Measurements from ENCODE around the gene MORN2. TPM values are rescaled to one million over a fixed set of nuclear protein-coding genes. Genes with fewer than 3 reads are reported as not detected.

The MORN2 gene
- total RNA-seq, 4 donors from 2014 or later = 39.0 to 54.6 (median 47.3) TPM

GRCh38 chr2:38912619-38913018 is 36.8 kb downstream of the MORN2 start:
- Histone ChIP-seq H3K4me1 (no peaks in the 10 kb centered on the region), H3K9me3 (no peaks in the 10 kb centered on the region), H3K27ac (no peak overlapping the region), H3K4me3 (replicated peaks in 1 of 3) (no peak overlapping the region), H3K27me3 (no peaks in the 10 kb centered on the region), H3K36me3 (no peaks in the 10 kb centered on the region)
- TF ChIP-seq CTCF (IDR thresholded peaks at IDR 0.05) (no peak), POLR2A (IDR thresholded peaks at IDR 0.05) (no peak)
- 73 to 80% methylated on average over 1 of the region's 1 CpG for WGBS, 2 donors
- intact Hi-C loops (cut with DNase I) = no loop called here
- DNase-seq = no peak

GRCh38 chr2:38922389-38922788 is 46.6 kb downstream of the MORN2 start:
- H3K4me3 ChIP-seq (replicated peaks in 1 of 3) = no peak overlapping the region
- TF ChIP-seq CTCF (IDR thresholded peaks at IDR 0.05) (no peak), POLR2A (IDR thresholded peaks at IDR 0.05) (no peak)
- no peak for DNase-seq
- H3K27ac ChIP-seq = no peak overlapping the region
- H3K4me1 ChIP-seq = no peaks in the 10 kb centered on the region
- WGBS, 2 donors = 93 to 94% methylated on average over 4 of the region's 4 CpGs
- no peaks in the 10 kb centered on the region for H3K27me3 ChIP-seq
- no peaks in the 10 kb centered on the region for H3K9me3 ChIP-seq
- intact Hi-C loops (cut with DNase I) = no loop called here
- H3K36me3 ChIP-seq = no peaks in the 10 kb centered on the region

GRCh38 chr2:38922902-38923301 is 47.1 kb downstream of the MORN2 start:
- Histone ChIP-seq H3K4me1 (no peaks in the 10 kb centered on the region), H3K27ac (no peak overlapping the region), H3K9me3 (no peaks in the 10 kb centered on the region), H3K36me3 (no peaks in the 10 kb centered on the region), H3K27me3 (no peaks in the 10 kb centered on the region), H3K4me3 (replicated peaks in 1 of 3) (no peak overlapping the region)
- 90 to 94% methylated on average over 2 of the region's 2 CpGs for WGBS, 2 donors
- intact Hi-C loops (cut with DNase I) = no loop called here
- no peak for DNase-seq
- TF ChIP-seq CTCF (IDR thresholded peaks at IDR 0.05) = no peak
- TF ChIP-seq POLR2A (IDR thresholded peaks at IDR 0.05) = no peak

GRCh38 chr2:38925982-38926381 is 50.2 kb downstream of the MORN2 start:
- WGBS, 2 donors = 66 to 67% methylated on average over 9 of the region's 9 CpGs
- Histone ChIP-seq H3K27ac (no peak overlapping the region), H3K9me3 (no peaks in the 10 kb centered on the region), H3K4me3 (replicated peaks in 1 of 3) (no peak overlapping the region), H3K36me3 (no peaks in the 10 kb centered on the region), H3K27me3 (no peaks in the 10 kb centered on the region), H3K4me1 (no peaks in the 10 kb centered on the region)
- intact Hi-C loops (cut with DNase I) = no loop called here
- no peak for DNase-seq
- no peak for TF ChIP-seq CTCF (IDR thresholded peaks at IDR 0.05)
- TF ChIP-seq POLR2A (IDR thresholded peaks at IDR 0.05) = no peak

- WGBS, 2 donors = 85 to 93% methylated on average over 2 of the region's 2 CpGs
- Histone ChIP-seq H3K27ac (no peak overlapping the region), H3K27me3 (no peaks in the 10 kb centered on the region), H3K36me3 (no peaks in the 10 kb centered on the region), H3K4me1 (no peaks in the 10 kb centered on the region), H3K4me3 (replicated peaks in 1 of 3) (no peak overlapping the region), H3K9me3 (no peaks in the 10 kb centered on the region)
- intact Hi-C loops (cut with DNase I) = no loop called here
- TF ChIP-seq POLR2A (IDR thresholded peaks at IDR 0.05) (no peak), CTCF (IDR thresholded peaks at IDR 0.05) (no peak)
- no peak for DNase-seq
Measured at GRCh38 chr2:38930600-38930999, 54.8 kb downstream of the MORN2 start.

Small RNA genes within 50 kb of the gene (small RNA-seq; reads per million reads assigned to genes)
- gene RNU6-851P = not detected

Other genes with a start within 250 kb of the MORN2 start
- gene GALM, start 209.9 kb upstream of the MORN2 start, total RNA-seq = 10 to 100 TPM; 13.1 to 32.9 (median 25.8) TPM
- gene SRSF7, start 124.6 kb upstream of the MORN2 start, total RNA-seq = 100 to 1,000 TPM in 3 of 4 donors, 10 to 100 TPM in 1; 80.8 to 121 (median 117) TPM
- gene GEMIN6, start 97.8 kb upstream of the MORN2 start, total RNA-seq = 10 to 100 TPM in 1 of 4 donors, 1 to 10 TPM in 3; 6.6 to 12.1 (median 9.1) TPM
- 10 to 100 TPM; 12.4 to 19.3 (median 16.3) TPM for gene DHX57, start within 50 bp of the MORN2 start, total RNA-seq
- 1 to 10 TPM; 1.3 to 4.6 (median 1.6) TPM for gene ARHGEF33, start 13.9 kb downstream of the MORN2 start, total RNA-seq
- 10 to 100 TPM; 55.9 to 80.8 (median 63.2) TPM for gene SOS1, start 245.1 kb downstream of the MORN2 start, total RNA-seq